HEK293 (cell line): Measurements from ENCODE around the gene SYNJ1.
A peak's percentile ranks its signal among the peaks of the same experiment; 100 is the strongest.

Source experiments
- CTCF ChIA-PET: fragments of 350-600 bp; formaldehyde crosslinking; extraction: SDS; loops from one replicate; lab custom pipeline; 2021; ENCODE audit warnings: antibody characterized with exemption; lab: Yijun Ruan, JAX
- POLR2A ChIA-PET: fragments of 300-600 bp; formaldehyde crosslinking; extraction: SDS; loops from one replicate; lab custom pipeline; 2020; ENCODE audit warnings: antibody characterized with exemption, inconsistent platforms; lab: Yijun Ruan, JAX
- H3K27ac ChIP-seq: fragments of 200-500 bp; sonication (Bioruptor generic); 2 replicates; pipeline ENCODE4 v1.5.1; 2014; ENCODE audit warnings: low read depth, low read length, control low read depth, inconsistent platforms; ENCODE audit errors: extremely low read depth
- H3K36me3 ChIP-seq, 2 experiments: fragments of 200-500 bp in 1 of 2; sonication (Bioruptor generic) in 1 of 2; 1 replicate in 1 of 2; 2 replicates in 1 of 2; pipeline ENCODE4 v1.5.1; 2014 to 2017; ENCODE audit warnings: inconsistent platforms in 2 of 2, low read length in 2 of 2; ENCODE audit not compliant: control insufficient read depth in 2 of 2, insufficient read depth in 1 of 2
- H3K4me1 ChIP-seq: fragments of 200-500 bp; sonication (Bioruptor generic); 2 replicates; pipeline ENCODE4 v1.5.1; 2014; ENCODE audit warnings: mild to moderate bottlenecking, low read length, inconsistent platforms; ENCODE audit not compliant: control insufficient read depth, insufficient read depth
- H3K4me3 ChIP-seq: 2 replicates; pipeline ENCODE4 v1.5.1; 2011; ENCODE audit warnings: low read depth, mild to moderate bottlenecking, control low read depth, low read length, moderate library complexity
- H3K9me3 ChIP-seq: fragments of 200-500 bp; sonication (Bioruptor generic); 2 replicates; pipeline ENCODE4 v1.5.1; 2014; ENCODE audit warnings: low read depth, low read length, inconsistent platforms; ENCODE audit not compliant: control insufficient read depth, insufficient read depth
- EGR2 ChIP-seq: fragments of 450-650 bp; formaldehyde crosslinking; IDR thresholded peaks from 2 replicates; pipeline ENCODE4 v1.5.1; 2016; ENCODE audit warnings: low read depth, missing biosample characterization, missing genetic modification characterization
- GLI4 ChIP-seq: fragments of 450-650 bp; formaldehyde crosslinking; IDR thresholded peaks from 2 replicates; pipeline ENCODE4 v1.5.1; 2016; ENCODE audit warnings: missing biosample characterization, missing genetic modification characterization
- OVOL3 ChIP-seq: fragments of 450-650 bp; formaldehyde crosslinking; IDR thresholded peaks from 2 replicates; pipeline ENCODE4 v1.5.1; 2016; ENCODE audit warnings: missing biosample characterization, missing genetic modification characterization
- TRIM28 ChIP-seq: IDR thresholded peaks from 2 replicates; pipeline ENCODE4 v1.6.1; 2011; ENCODE audit warnings: low read length, control low read depth, borderline replicate concordance
- YY1 ChIP-seq: fragments of 450-650 bp; formaldehyde crosslinking; IDR thresholded peaks from 2 replicates; pipeline ENCODE4 v1.5.1; 2018; ENCODE audit warnings: missing biosample characterization, missing genetic modification characterization
- ZBTB7A ChIP-seq: fragments of 450-650 bp; formaldehyde crosslinking; IDR thresholded peaks from 2 replicates; pipeline ENCODE4 v1.5.1; 2016; ENCODE audit warnings: low read depth, missing biosample characterization, missing genetic modification characterization
- ZFHX2 ChIP-seq: fragments of 450-650 bp; formaldehyde crosslinking; conservative IDR thresholded peaks from 2 replicates; pipeline ENCODE4 v1.5.1; 2016; ENCODE audit warnings: missing biosample characterization, missing genetic modification characterization
- ZFP37 ChIP-seq: fragments of 450-650 bp; formaldehyde crosslinking; IDR thresholded peaks from 2 replicates; pipeline ENCODE4 v1.5.1; 2016; ENCODE audit warnings: missing biosample characterization, missing genetic modification characterization
- ZFP41 ChIP-seq: fragments of 450-650 bp; formaldehyde crosslinking; IDR thresholded peaks from 2 replicates; pipeline ENCODE4 v1.5.1; 2016; ENCODE audit warnings: missing biosample characterization, missing genetic modification characterization, borderline replicate concordance
- ZNF335 ChIP-seq: fragments of 450-650 bp; formaldehyde crosslinking; conservative IDR thresholded peaks from 2 replicates; pipeline ENCODE4 v1.5.1; 2016; ENCODE audit warnings: missing biosample characterization, missing genetic modification characterization
- ZNF48 ChIP-seq: fragments of 450-650 bp; formaldehyde crosslinking; IDR thresholded peaks from 2 replicates; pipeline ENCODE4 v1.5.1; 2016; ENCODE audit warnings: missing biosample characterization, missing genetic modification characterization
- ZNF830 ChIP-seq: fragments of 450-650 bp; IDR thresholded peaks from 2 replicates; pipeline ENCODE4 v1.5.0; 2018; ENCODE audit warnings: missing biosample characterization, missing genetic modification characterization, low read depth, mild to moderate bottlenecking, moderate library complexity
- TF ChIP-seq, protein P1 (sequence below): fragments of 450-650 bp; formaldehyde crosslinking; IDR thresholded peaks from 2 replicates; pipeline ENCODE4 v1.5.1; 2016; ENCODE audit warnings: missing biosample characterization, missing genetic modification characterization
- TF ChIP-seq, protein P2 (sequence below): fragments of 450-650 bp; formaldehyde crosslinking; IDR thresholded peaks from 2 replicates; pipeline ENCODE4 v1.5.1; 2017; ENCODE audit warnings: missing biosample characterization, missing genetic modification characterization
- TF ChIP-seq, protein P3 (sequence below): fragments of 450-650 bp; formaldehyde crosslinking; IDR thresholded peaks from 2 replicates; pipeline ENCODE4 v1.5.1; 2016; ENCODE audit warnings: missing biosample characterization, missing genetic modification characterization
- TF ChIP-seq, protein P4 (sequence below): fragments of 450-650 bp; formaldehyde crosslinking; IDR thresholded peaks from 2 replicates; pipeline ENCODE4 v1.5.1; 2016; ENCODE audit warnings: missing biosample characterization, missing genetic modification characterization

The SYNJ1 gene

DNA sequence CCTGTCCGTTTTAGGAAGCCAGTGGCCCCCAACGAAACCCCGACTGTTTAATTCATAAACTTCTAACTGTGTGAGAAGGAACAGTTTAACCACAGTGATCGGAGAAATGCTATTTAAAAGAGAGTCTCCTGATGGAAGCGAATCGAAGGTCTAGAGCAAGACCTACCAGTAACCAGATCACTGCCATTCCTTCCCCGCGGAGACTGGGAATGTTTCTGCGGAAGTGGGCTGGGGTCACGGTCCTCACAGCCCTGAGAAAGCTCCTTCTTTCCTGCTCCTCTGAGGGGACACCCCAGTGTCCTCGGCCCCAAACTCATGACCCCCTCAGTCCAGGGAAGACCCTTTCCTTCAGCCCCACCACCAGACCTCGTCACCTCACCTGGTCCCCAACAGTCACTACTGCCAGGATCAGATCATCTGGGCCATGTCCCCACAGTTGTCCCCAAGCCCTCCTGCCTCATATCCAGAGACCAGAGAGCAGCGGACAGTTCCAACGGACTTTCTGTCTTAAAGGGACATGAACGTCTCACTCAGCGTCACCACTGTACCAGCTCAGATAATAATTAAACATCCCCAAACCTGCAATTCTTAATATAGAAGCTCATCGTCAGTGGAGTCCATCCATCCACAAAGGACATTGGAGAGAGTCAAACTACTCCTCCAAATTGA, 142.6 kb downstream of the SYNJ1 start, which contains the start of gene TCP10L (continued):
- TF ChIP-seq ZNF335 (tag by site-specific recombination) (no peak), TRIM28 (no peak), OVOL3 (no peak), ZFP37 (tag by site-specific recombination) (no peak)
- TF ChIP-seq, protein P1, sequence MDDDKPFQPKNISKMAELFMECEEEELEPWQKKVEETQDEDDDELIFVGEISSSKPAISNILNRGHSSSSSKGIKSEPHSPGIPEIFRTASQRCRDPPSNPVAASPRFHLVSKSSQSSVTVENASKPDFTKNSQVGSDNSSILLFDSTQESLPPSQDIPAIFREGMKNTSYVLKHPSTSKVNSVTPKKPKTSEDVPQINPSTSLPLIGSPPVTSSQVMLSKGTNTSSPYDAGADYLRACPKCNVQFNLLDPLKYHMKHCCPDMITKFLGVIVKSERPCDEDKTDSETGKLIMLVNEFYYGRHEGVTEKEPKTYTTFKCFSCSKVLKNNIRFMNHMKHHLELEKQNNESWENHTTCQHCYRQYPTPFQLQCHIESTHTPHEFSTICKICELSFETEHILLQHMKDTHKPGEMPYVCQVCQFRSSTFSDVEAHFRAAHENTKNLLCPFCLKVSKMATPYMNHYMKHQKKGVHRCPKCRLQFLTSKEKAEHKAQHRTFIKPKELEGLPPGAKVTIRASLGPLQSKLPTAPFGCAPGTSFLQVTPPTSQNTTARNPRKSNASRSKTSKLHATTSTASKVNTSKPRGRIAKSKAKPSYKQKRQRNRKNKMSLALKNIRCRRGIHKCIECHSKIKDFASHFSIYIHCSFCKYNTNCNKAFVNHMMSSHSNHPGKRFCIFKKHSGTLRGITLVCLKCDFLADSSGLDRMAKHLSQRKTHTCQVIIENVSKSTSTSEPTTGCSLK (tag by site-specific recombination), result no peak
- TF ChIP-seq, all 188 proteins: peak for 0

DNA sequence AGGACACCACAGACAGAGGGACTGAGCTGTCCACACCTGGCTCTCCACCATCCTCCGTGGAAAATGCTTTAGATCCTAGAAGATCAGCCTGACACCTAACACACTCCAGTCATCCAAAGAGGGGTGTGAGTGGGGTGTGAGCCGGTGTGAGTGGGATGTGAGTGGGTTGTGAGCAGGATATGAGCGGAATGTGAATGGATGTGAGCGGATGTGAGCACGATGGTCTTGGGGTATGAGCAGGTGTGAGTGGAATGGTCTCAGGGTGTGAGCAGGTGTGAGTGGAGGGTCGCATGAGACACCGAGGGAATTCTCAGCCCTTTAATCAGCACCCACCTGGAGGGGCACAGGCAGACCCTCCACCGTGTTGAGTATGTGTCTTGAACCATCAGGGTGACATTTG, 143.3 kb downstream of the SYNJ1 start:
- no peak overlapping the region for H3K4me3 ChIP-seq
- no peaks in the 10 kb centered on the region for H3K9me3 ChIP-seq
- ChIA-PET POLR2A (no interaction called here), CTCF (interaction anchor here (1.9 kb wide), 1 partner anchor 16 kb away, joined by 8 read pairs; no protein-coding TSS in a partner anchor)
- peaks cover 0 to 6% of the 10 kb centered on the region in 2 experiments; a peak in 2 of 3 replicates for H3K36me3 ChIP-seq
- TF ChIP-seq, protein P2, sequence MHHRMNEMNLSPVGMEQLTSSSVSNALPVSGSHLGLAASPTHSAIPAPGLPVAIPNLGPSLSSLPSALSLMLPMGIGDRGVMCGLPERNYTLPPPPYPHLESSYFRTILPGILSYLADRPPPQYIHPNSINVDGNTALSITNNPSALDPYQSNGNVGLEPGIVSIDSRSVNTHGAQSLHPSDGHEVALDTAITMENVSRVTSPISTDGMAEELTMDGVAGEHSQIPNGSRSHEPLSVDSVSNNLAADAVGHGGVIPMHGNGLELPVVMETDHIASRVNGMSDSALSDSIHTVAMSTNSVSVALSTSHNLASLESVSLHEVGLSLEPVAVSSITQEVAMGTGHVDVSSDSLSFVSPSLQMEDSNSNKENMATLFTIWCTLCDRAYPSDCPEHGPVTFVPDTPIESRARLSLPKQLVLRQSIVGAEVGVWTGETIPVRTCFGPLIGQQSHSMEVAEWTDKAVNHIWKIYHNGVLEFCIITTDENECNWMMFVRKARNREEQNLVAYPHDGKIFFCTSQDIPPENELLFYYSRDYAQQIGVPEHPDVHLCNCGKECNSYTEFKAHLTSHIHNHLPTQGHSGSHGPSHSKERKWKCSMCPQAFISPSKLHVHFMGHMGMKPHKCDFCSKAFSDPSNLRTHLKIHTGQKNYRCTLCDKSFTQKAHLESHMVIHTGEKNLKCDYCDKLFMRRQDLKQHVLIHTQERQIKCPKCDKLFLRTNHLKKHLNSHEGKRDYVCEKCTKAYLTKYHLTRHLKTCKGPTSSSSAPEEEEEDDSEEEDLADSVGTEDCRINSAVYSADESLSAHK (tag by site-specific recombination), result no peak
- TF ChIP-seq ZNF830 (tag by site-specific recombination) (no peak), ZFP41 (tag by site-specific recombination) (no peak), YY1 (tag by site-specific recombination) (no peak), ZFHX2 (tag by site-specific recombination) (peak; percentile 60; the same call in 1 of the 2 replicates), ZNF48 (tag by site-specific recombination) (no peak), ZBTB7A (tag by site-specific recombination) (no peak), GLI4 (no peak), EGR2 (tag by site-specific recombination) (peak; percentile 72; the same call in 1 of the 2 replicates)
- TF ChIP-seq, protein P3, sequence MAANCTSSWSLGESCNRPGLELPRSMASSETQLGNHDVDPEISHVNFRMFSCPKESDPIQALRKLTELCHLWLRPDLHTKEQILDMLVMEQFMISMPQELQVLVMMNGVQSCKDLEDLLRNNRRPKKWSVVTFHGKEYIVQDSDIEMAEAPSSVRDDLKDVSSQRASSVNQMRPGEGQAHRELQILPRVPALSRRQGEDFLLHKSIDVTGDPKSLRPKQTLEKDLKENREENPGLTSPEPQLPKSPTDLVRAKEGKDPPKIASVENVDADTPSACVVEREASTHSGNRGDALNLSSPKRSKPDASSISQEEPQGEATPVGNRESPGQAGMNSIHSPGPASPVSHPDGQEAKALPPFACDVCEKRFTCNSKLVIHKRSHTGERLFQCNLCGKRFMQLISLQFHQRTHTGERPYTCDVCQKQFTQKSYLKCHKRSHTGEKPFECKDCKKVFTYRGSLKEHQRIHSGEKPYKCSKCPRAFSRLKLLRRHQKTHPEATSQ, result no peak
- TF ChIP-seq, protein P4, sequence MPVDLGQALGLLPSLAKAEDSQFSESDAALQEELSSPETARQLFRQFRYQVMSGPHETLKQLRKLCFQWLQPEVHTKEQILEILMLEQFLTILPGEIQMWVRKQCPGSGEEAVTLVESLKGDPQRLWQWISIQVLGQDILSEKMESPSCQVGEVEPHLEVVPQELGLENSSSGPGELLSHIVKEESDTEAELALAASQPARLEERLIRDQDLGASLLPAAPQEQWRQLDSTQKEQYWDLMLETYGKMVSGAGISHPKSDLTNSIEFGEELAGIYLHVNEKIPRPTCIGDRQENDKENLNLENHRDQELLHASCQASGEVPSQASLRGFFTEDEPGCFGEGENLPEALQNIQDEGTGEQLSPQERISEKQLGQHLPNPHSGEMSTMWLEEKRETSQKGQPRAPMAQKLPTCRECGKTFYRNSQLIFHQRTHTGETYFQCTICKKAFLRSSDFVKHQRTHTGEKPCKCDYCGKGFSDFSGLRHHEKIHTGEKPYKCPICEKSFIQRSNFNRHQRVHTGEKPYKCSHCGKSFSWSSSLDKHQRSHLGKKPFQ (tag by site-specific recombination), result peak; percentile 93
- no peak overlapping the region for H3K27ac ChIP-seq
- no peaks in the 10 kb centered on the region for H3K4me1 ChIP-seq
